ENCODE measurements around the gene IKZF3. TPM values are rescaled to one million over a fixed set of nuclear protein-coding genes. Genes with fewer than 3 reads are reported as not detected.

The IKZF3 gene
- total RNA-seq, 2 donors from 2014 or later = 0.11 to 0.18 TPM

DNA sequence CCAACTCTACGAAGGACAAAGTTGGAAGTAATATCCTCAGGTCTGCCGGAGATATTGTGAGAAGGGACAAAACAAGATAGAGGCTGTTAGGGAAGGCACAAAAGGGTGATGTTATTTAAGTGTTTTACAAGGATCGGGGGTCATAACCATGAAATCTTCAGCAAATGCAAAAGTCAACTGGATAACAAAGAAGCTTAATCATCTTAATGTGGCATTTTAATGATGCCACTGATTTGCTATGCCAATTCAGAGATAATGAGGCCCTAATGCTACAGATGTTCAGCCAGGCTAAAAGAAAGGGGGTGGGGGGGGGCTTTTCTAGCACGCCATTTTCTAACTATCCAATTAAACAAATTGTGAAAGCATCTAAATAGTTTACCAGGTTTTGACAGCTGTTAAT lies 63.1 kb downstream of the IKZF3 start:
- no peak overlapping the region for H3K4me3 Mint-ChIP-seq
- WGBS, 2 experiments (ENCODE audit: insufficient coverage in 1 of 2, insufficient read length in 1 of 2) = 92 to 94% methylated on average over 3 of the region's 4 CpGs
- H3K36me3 ChIP-seq (ENCODE audit: control insufficient read depth, insufficient read depth, low read length) = no peaks in the 10 kb centered on the region
- TF ChIP-seq, protein P1, sequence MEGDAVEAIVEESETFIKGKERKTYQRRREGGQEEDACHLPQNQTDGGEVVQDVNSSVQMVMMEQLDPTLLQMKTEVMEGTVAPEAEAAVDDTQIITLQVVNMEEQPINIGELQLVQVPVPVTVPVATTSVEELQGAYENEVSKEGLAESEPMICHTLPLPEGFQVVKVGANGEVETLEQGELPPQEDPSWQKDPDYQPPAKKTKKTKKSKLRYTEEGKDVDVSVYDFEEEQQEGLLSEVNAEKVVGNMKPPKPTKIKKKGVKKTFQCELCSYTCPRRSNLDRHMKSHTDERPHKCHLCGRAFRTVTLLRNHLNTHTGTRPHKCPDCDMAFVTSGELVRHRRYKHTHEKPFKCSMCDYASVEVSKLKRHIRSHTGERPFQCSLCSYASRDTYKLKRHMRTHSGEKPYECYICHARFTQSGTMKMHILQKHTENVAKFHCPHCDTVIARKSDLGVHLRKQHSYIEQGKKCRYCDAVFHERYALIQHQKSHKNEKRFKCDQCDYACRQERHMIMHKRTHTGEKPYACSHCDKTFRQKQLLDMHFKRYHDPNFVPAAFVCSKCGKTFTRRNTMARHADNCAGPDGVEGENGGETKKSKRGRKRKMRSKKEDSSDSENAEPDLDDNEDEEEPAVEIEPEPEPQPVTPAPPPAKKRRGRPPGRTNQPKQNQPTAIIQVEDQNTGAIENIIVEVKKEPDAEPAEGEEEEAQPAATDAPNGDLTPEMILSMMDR (conservative IDR thresholded peaks at IDR 0.05) = no peak
- H3K36me3 Mint-ChIP-seq (ENCODE audit: low read depth) = no peaks in the 10 kb centered on the region
- H3K4me1 ChIP-seq (ENCODE audit: control insufficient read depth, insufficient read depth, low read length) = no peaks in the 10 kb centered on the region
- H3K27me3 ChIP-seq (ENCODE audit: control insufficient read depth, insufficient read depth, low read length, poor library complexity, severe bottlenecking) = no peaks in the 10 kb centered on the region
- no peak for DNase-seq
- H3K9ac ChIP-seq (ENCODE audit: extremely low read depth, low read length, poor library complexity, severe bottlenecking) = no peak overlapping the region
- H3K4me1 Mint-ChIP-seq = peaks cover 13% of the 10 kb centered on the region
- H3K27ac Mint-ChIP-seq = no peak overlapping the region
- H3K4me3 ChIP-seq (ENCODE audit: low read length) = no peak overlapping the region
- H3K9me3 Mint-ChIP-seq = no peaks in the 10 kb centered on the region
- H3K27me3 Mint-ChIP-seq (ENCODE audit: insufficient read depth) = no peaks in the 10 kb centered on the region
- H3K9me3 ChIP-seq (ENCODE audit: control insufficient read depth, low read length) = no peaks in the 10 kb centered on the region
- H3K27ac ChIP-seq (ENCODE audit: low read depth, low read length) = no peak overlapping the region

DNA sequence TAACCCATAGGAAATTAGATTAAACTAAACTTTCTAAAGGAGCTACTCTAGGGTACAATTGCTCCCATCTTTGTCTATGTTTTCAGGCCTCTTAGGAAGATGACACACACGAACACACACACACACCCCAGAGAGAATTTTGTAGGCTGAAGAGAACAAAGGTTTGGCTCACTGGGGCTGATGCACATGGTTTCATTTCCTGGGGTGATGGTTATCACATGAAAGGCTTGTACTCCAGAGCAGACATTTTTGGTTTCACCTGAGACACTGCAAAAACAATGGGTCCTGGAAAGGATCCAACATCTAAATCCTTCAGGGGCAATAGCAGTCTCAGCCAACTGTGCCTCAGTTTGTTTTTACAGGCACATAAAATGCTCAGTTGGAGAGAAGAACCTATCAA lies 63.6 kb downstream of the IKZF3 start:
- H3K27me3 Mint-ChIP-seq (ENCODE audit: insufficient read depth) = no peaks in the 10 kb centered on the region
- WGBS, 2 experiments (ENCODE audit: insufficient coverage in 1 of 2, insufficient read length in 1 of 2) = 40% methylated on average over 1 of the region's 1 CpG; no CpG with 5 or more reads in 1 of the 2 experiments
- peaks cover 13% of the 10 kb centered on the region for H3K4me1 Mint-ChIP-seq
- Histone ChIP-seq H3K9ac (ENCODE audit: extremely low read depth, low read length, poor library complexity, severe bottlenecking) (no peak overlapping the region), H3K9me3 (ENCODE audit: control insufficient read depth, low read length) (no peaks in the 10 kb centered on the region), H3K4me1 (ENCODE audit: control insufficient read depth, insufficient read depth, low read length) (no peaks in the 10 kb centered on the region), H3K36me3 (ENCODE audit: control insufficient read depth, insufficient read depth, low read length) (no peaks in the 10 kb centered on the region), H3K4me3 (ENCODE audit: low read length) (no peak overlapping the region), H3K27ac (ENCODE audit: low read depth, low read length) (no peak overlapping the region), H3K27me3 (ENCODE audit: control insufficient read depth, insufficient read depth, low read length, poor library complexity, severe bottlenecking) (no peaks in the 10 kb centered on the region)
- no peaks in the 10 kb centered on the region for H3K9me3 Mint-ChIP-seq
- H3K4me3 Mint-ChIP-seq = no peak overlapping the region
- DNase-seq = no peak
- H3K27ac Mint-ChIP-seq = no peak overlapping the region
- H3K36me3 Mint-ChIP-seq (ENCODE audit: low read depth) = no peaks in the 10 kb centered on the region
- TF ChIP-seq, protein P1 (conservative IDR thresholded peaks at IDR 0.05) = no peak

DNA sequence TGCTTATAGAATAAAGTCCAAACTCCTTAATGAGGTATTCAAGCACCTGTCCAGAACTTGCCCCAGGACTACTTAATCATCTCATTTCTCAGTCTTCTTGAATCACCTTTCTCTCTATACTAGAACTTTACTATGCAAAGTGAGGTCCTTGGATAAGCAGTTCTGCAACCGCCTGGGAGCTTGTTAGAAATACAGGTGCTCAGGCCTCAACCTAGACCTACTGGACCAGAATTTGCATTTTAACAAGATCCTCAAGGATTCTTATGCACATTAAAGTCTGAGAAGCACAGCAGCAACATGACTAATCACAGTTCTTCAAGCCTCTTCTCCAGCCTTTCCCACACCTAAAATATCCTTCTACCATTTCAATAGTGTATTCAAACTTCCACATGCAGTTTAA lies 64.7 kb downstream of the IKZF3 start:
- TF ChIP-seq, protein P1 (conservative IDR thresholded peaks at IDR 0.05) = no peak
- no peak overlapping the region for H3K9ac ChIP-seq (ENCODE audit: extremely low read depth, low read length, poor library complexity, severe bottlenecking)
- Mint-ChIP-seq H3K4me1 (peaks cover 13% of the 10 kb centered on the region), H3K27me3 (ENCODE audit: insufficient read depth) (no peaks in the 10 kb centered on the region), H3K36me3 (ENCODE audit: low read depth) (no peaks in the 10 kb centered on the region), H3K4me3 (no peak overlapping the region), H3K27ac (no peak overlapping the region), H3K9me3 (no peaks in the 10 kb centered on the region)
- no peaks in the 10 kb centered on the region for H3K36me3 ChIP-seq (ENCODE audit: control insufficient read depth, insufficient read depth, low read length)
- H3K4me3 ChIP-seq (ENCODE audit: low read length) = no peak overlapping the region
- no peaks in the 10 kb centered on the region for H3K27me3 ChIP-seq (ENCODE audit: control insufficient read depth, insufficient read depth, low read length, poor library complexity, severe bottlenecking)
- no peaks in the 10 kb centered on the region for H3K4me1 ChIP-seq (ENCODE audit: control insufficient read depth, insufficient read depth, low read length)
- WGBS, 2 experiments (ENCODE audit: insufficient coverage in 1 of 2, insufficient read length in 1 of 2) = 71 to 86% methylated on average over 1 of the region's 1 CpG
- DNase-seq = no peak
- no peak overlapping the region for H3K27ac ChIP-seq (ENCODE audit: low read depth, low read length)
- no peaks in the 10 kb centered on the region for H3K9me3 ChIP-seq (ENCODE audit: control insufficient read depth, low read length)

Data from endodermal cell (in vitro differentiated cells).